SU-DHL-6 (cell line): ENCODE measurements around the gene RSU1.

Experiments used
- H2AFZ ChIP-seq: fragments of 200-600 bp; sonication (generic); 2 replicates; pipeline ENCODE4 v1.6.1; 2014; ENCODE audit warnings: low read depth, mild to moderate bottlenecking, moderate library complexity, mixed read lengths, antibody characterized with exemption, low read length; ENCODE audit not compliant: severe bottlenecking
- H3F3A ChIP-seq: fragments of 200-600 bp; shearing (Covaris generic); 2 replicates; pipeline ENCODE4 v1.6.0; 2016; ENCODE audit warnings: antibody characterized with exemption, mild to moderate bottlenecking; ENCODE audit not compliant: insufficient read depth
- H3K27ac ChIP-seq: fragments of 200-600 bp; sonication (generic); 2 replicates; pipeline ENCODE4 v1.5.1; 2016; ENCODE audit warnings: low read depth, mild to moderate bottlenecking, low read length, moderate library complexity, mixed read lengths
- H3K27me3 ChIP-seq: fragments of 200-600 bp; sonication (generic), shearing (Covaris generic); 2 replicates; pipeline ENCODE4 v1.6.0; 2014; ENCODE audit warnings: mild to moderate bottlenecking, low read length
- H3K36me3 ChIP-seq: fragments of 200-600 bp; sonication (generic); 2 replicates; pipeline ENCODE4 v1.6.1; 2014; ENCODE audit warnings: mild to moderate bottlenecking, low read length, mixed read lengths
- H3K4me2 ChIP-seq: fragments of 300-600, 200-600 bp; shearing (Covaris generic), sonication (generic); 2 replicates; pipeline ENCODE4 v1.6.0; 2014; ENCODE audit warnings: low read length, low read depth, mild to moderate bottlenecking; ENCODE audit not compliant: poor library complexity, severe bottlenecking
- H3K4me3 ChIP-seq: fragments of 200-600 bp; sonication (generic); 2 replicates; pipeline ENCODE4 v1.5.1; 2014; ENCODE audit warnings: antibody characterized with exemption, low read length, mild to moderate bottlenecking, mixed read lengths; ENCODE audit not compliant: insufficient read depth, poor library complexity, severe bottlenecking
- H3K79me2 ChIP-seq: fragments of 200-600 bp; sonication (generic); 2 replicates; pipeline ENCODE4 v1.6.1; 2014; ENCODE audit warnings: mild to moderate bottlenecking, low read length, moderate library complexity; ENCODE audit not compliant: insufficient read depth
- H3K9ac ChIP-seq: fragments of 200-600 bp; sonication (generic); 2 replicates; pipeline ENCODE4 v1.7.0; 2014; ENCODE audit warnings: mild to moderate bottlenecking, low read length
- H3K9me2 ChIP-seq: fragments of 200-600 bp; sonication (generic); replicated peaks from 2 replicates; pipeline ENCODE4 v1.6.1; 2014; ENCODE audit warnings: low read length; ENCODE audit not compliant: insufficient read depth
- H3K9me3 ChIP-seq: fragments of 200-600 bp; sonication (generic); 2 replicates; pipeline ENCODE4 v1.6.1; 2014; ENCODE audit warnings: low read length, mixed read lengths; ENCODE audit not compliant: insufficient read depth
- H4K20me1 ChIP-seq: fragments of 200-600 bp; sonication (generic); 2 replicates; pipeline ENCODE4 v1.6.1; 2014; ENCODE audit warnings: low read depth, mild to moderate bottlenecking, antibody characterized with exemption, low read length, moderate library complexity, mixed read lengths
- CTCF ChIP-seq: fragments of 200-600 bp; sonication (generic); IDR thresholded peaks from one replicate; pipeline ENCODE4 v1.5.1; 2017; ENCODE audit warnings: antibody characterized with exemption, mild to moderate bottlenecking, low read length, moderate library complexity; ENCODE audit not compliant: insufficient read depth, poor library complexity, severe bottlenecking
- EZH2phosphoT487 ChIP-seq: fragments of 200-600 bp; sonication (generic), shearing (Covaris generic); conservative IDR thresholded peaks from 2 replicates; pipeline ENCODE4 v1.6.1; 2018; ENCODE audit warnings: mild to moderate bottlenecking, antibody characterized with exemption, low read length, moderate library complexity, mixed read lengths

RSU1 gene

GRCh38 chr10:16639471-16639870 is 177.8 kb downstream of the RSU1 start:
- H4K20me1 ChIP-seq: no peaks in the 10 kb centered on the region
- H3K9me2 ChIP-seq: no peaks in the 10 kb centered on the region
- no peak overlapping the region for H3K4me3 ChIP-seq
- H3K9me3 ChIP-seq: no peaks in the 10 kb centered on the region
- no peaks in the 10 kb centered on the region for H3K27me3 ChIP-seq
- no peak overlapping the region for H2AFZ ChIP-seq
- no peak overlapping the region for H3K27ac ChIP-seq
- TF ChIP-seq CTCF (no peak), EZH2phosphoT487 (no peak)
- no peak overlapping the region for H3K9ac ChIP-seq
- H3K36me3 ChIP-seq: no peaks in the 10 kb centered on the region
- no peaks in the 10 kb centered on the region for H3F3A ChIP-seq
- no peaks in the 10 kb centered on the region for H3K79me2 ChIP-seq
- no peak overlapping the region for H3K4me2 ChIP-seq

- Histone ChIP-seq H3K4me3 (no peak overlapping the region), H3K27ac (no peak overlapping the region), H3K27me3 (no peaks in the 10 kb centered on the region), H4K20me1 (no peaks in the 10 kb centered on the region), H2AFZ (no peak overlapping the region), H3K9me2 (no peaks in the 10 kb centered on the region), H3F3A (no peaks in the 10 kb centered on the region), H3K9ac (no peak overlapping the region), H3K9me3 (no peaks in the 10 kb centered on the region), H3K4me2 (no peak overlapping the region), H3K36me3 (no peaks in the 10 kb centered on the region), H3K79me2 (no peaks in the 10 kb centered on the region)
- TF ChIP-seq CTCF (no peak), EZH2phosphoT487 (no peak)
Measured at GRCh38 chr10:16632996-16633395, 184.2 kb downstream of the RSU1 start.

- Histone ChIP-seq H3K9ac (no peak overlapping the region), H3F3A (no peaks in the 10 kb centered on the region), H3K4me3 (no peak overlapping the region), H3K9me3 (no peaks in the 10 kb centered on the region), H3K27ac (no peak overlapping the region), H3K79me2 (no peaks in the 10 kb centered on the region), H3K9me2 (no peaks in the 10 kb centered on the region), H2AFZ (no peak overlapping the region), H3K4me2 (no peak overlapping the region), H3K36me3 (no peaks in the 10 kb centered on the region), H3K27me3 (no peaks in the 10 kb centered on the region), H4K20me1 (no peaks in the 10 kb centered on the region)
- TF ChIP-seq CTCF (no peak), EZH2phosphoT487 (no peak)
Measured at GRCh38 chr10:16626697-16627096, 190.5 kb downstream of the RSU1 start.

GRCh38 chr10:16612981-16613355 is 204.3 kb downstream of the RSU1 start:
- TF ChIP-seq EZH2phosphoT487: no peak
- no peak for TF ChIP-seq CTCF
- Histone ChIP-seq H3K9me2 (no peaks in the 10 kb centered on the region), H3K9ac (no peak overlapping the region), H3K4me3 (no peak overlapping the region), H3K27me3 (no peaks in the 10 kb centered on the region), H3K79me2 (no peaks in the 10 kb centered on the region), H3K9me3 (no peaks in the 10 kb centered on the region), H2AFZ (no peak overlapping the region), H3K27ac (no peak overlapping the region), H3K36me3 (no peaks in the 10 kb centered on the region), H3K4me2 (no peak overlapping the region), H3F3A (no peaks in the 10 kb centered on the region), H4K20me1 (no peaks in the 10 kb centered on the region; the same call in 1 of the 2 replicates)
